Fibroblast of skin of back (primary cell): ENCODE measurements around the gene DUOX1.
"Not testable (repeated sequence)": the region's sequence is repeated elsewhere in the genome, so short reads cannot be mapped to it uniquely, and the experiment has no call there.

ENCODE experiments used
- DNase-seq: peaks from one replicate; pipeline ENCODE4 v3.0.0-alpha.2; 2013

DUOX1 gene

DNA sequence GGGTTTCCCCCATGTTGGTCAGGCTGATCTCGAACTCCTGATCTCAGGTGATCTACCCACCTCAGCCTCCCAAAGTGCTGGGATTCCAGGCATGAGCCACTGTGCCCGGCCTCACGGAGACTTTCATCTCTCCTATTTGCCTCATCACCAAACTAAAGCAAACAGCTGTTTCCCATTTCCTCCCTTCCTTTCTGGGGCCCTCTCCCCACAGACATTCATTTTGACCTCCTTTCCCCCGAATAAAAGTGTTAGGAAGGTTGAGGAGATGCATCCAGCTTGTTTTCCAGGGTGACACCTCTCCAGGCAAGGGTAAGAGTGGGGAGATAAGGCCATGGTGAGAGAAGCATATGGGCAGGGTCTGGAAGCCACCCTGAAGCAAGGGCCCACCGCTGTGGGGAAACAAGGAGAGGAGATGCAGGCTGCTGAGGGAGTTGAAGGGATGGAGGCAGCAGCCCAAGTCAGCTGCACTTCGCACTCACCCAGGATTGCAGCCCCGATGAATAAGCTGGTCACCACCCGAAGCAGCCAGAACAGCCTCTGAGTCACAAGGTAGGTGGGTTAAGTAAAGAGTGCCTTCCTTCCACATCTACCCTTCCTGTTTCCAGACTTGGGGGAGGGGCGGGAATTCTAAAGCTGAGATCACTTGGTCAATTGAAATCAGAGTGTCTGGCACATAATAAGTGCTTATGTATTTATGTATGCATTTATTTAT lies 7.9 kb upstream of the DUOX1 start:
- DNase-seq: peak; percentile 91

DNA sequence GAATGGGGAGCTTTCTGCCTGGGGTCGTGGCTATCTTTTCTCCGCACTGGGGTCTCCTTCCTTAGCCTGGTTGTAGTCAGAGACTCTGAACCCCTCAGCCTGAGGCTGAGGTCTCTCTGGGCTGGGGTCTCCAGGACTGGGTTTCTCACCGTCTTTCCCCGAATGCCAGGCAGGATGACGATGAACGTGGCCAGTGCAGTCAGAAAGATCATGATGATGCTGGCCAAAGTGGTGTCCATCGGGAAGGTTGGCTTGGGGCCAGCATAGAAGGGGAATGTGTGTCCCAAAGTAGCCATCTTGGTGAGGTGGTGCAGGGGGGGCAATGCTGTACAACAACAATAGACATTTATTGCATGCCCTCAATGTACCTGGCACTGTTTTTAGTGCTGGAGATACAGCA lies 7.1 kb upstream of the DUOX1 start:
- no peak for DNase-seq

DNA sequence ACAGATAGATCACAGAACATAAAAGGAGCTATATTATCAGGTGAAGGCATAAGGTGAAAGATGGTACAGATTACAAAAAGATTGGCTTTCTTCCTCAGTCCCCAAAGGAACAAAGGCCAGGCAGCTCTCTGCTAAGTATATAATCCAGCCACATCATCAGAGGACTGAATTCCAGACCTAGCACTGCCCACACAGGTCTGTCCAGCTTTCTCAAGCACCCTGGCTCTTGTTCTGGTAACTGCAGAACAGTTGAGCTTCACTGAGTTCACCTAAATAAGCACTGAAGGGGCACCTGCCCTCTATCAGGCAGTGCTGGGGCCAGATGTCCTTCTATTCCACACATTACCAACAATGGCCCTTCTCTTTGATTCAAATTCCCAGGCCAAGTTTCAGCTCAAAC lies 6.4 kb upstream of the DUOX1 start:
- DNase-seq: no peak

DNA sequence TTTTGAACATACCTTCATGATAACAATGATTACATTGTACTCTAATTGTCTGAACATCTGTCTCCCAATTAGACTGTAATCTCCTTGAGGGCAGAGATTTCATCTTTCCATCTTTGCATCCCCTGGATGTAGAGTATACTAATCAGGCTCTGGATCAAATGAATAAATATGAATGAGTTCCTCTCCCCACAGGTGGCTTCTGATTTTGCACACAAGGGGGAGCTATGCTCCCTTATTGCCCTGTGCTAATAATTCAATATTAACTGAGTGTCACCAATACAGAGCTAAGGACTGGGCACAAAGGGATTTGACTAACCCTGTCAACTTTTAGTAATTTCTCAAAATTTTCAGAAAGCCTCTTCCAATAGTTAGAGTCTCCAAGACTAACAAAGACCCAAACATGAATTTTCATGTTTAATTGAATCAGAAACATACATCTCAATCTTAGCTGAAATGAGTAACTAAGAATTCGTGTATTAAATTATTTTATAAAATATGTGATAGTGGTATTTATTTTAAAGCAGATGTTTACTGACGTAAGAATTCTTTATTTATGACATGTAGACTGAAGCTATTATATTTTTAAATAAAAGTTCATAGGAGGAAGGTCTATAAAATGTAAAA lies 3.1 kb upstream of the DUOX1 start:
- peak; percentile 24 for DNase-seq

DNA sequence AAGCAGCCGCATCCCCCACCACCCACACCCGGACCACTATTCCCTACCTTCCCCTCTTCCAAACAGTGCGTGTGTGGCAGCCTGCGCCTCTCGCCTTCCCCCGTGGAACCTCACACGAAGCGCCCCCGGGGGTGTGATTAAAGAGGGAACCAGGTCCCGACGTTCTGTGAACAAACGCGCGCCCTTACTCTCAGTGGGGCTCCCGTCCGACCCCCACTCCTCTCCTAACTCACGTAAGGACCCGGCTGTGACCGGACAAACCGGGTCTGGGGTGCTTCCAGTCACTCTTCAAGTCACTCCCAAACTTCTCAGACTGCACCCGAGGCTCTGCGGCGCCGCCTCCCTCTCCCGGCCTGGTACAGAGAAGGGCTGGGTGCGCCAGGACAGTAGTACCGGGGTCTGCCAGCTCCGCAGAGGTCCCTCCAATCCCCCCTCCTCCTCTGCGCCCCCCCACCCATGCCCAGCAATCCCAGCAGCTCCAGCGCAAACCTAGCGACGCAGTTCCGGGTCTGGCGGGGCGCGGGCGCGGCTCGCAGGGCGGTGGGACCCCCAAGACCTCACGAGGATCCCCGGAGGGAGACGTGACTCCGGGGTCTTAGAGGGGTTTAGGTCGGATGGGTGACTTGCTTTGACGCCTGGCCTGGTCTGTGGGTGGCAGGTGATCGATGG lies 689 bp upstream of the DUOX1 start:
- DNase-seq: no peak

DNA sequence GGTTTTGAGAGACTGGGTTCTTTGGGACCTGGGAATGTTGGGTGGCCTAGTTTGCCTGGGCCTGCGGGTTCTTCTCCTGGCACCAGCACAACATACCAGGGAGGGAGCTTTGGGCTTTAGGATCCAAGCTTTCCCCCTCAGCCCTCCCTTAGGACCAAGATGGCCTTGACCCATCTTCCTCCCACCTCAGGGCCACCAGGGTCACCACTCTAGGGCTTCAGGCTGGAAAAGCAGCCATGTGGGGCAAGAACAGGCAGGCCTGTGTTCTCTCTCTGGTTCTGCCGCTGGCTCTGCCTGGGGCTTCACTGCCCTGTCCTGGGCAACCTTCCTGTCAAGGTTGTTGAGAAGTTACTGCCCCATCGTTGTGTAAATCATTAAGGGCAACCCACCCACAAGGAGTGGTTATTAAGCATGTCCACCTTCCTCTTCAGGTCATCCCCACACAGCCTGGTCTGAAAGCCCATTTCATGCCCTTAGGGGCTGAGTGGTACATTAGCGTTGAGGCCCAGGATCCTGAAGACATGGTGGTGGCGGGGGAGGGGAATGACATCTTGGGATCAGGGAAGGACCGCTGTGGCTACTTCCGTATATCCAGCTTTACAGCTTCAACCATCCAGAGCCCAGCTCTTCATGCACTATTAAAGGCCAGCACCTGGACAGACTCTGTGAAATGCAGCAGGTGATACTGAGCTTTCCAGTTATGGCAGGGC lies 652 bp downstream of the DUOX1 start:
- DNase-seq: no peak

DNA sequence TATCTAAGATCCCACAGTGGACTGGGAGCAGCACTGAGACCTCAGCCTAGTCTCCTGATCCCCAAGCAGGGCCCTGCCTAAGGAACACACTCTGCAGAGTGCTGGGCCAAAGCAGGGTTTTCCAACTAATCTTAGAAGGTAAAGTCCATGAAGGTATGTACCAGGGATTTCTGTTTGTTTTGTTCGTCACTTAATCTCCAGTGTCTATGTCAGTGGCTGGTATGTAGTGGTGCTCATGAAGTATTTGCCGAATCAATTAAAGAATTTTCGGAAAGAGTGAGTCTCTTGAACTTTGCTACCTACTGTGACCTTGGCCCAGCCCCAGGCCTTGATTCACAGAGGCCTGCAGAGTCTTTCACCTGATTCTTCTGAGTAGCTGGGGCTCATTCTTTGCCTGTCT lies 1.7 kb downstream of the DUOX1 start:
- no peak for DNase-seq

DNA sequence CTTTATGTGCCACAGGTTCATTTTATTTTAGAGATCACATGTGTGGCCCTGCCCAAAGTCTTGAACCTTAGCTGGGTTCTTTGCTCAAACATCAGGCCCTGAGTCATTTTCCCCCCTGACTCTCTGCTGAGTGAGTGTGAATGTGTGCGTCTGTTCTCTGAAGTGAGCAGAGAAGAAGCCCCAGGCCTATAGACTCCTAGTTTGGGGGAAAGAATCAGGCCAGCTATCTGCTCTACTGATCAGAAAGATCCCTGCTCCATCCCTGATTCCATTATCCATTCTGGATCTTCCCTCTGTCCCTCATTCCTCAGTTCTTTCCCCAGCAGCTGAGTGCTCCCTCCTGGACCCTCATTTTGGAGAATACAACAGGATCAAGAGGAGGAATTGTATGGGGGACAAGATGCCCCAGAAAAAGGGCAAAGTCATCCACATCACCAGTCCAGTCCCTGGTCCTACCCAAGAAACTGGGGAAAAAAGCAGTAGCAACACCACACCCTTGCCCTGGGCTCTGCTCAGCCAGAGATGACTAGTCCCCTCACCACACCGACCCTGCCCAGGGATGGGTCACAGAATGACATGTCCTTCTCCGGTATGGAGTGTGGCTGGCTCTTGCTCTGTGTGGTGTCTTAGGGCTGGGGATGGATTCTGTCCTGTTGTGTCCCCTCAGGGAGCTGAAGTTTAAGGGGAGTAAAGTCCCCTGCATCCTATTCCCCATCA lies 3.2 kb downstream of the DUOX1 start:
- DNase-seq: no peak

DNA sequence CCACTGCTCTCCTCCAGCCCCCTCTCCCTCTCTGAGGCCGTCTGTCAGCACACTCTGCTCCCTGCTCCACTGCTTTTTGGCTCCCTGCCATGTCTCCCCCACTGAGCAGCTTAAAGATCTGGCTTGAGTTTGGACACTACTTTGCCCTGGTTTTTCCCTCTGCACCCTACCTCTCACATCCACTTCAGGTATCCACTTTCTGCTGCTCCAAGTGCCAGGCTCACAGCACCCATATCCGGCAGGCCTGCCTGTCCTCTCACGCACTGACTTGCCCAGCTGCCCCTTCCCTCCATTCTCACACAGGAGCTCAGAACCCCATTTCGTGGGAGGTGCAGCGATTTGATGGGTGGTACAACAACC lies 3.7 kb downstream of the DUOX1 start:
- no peak for DNase-seq

DNA sequence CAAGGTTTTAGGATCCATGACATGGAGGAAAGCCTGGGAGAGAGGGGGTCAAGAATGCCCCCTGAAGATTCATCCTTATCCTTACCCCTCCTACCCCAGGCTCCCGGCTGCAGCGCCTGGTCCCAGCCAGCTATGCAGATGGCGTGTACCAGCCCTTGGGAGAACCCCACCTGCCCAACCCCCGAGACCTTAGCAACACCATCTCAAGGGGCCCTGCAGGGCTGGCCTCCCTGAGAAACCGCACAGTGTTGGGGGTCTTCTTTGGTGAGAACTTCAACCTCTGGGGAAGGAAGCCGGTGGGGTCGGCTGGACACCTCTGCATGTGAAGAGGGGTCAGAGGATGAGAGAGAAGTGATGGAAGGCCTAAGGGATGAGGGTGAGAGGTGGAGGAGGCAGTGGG lies 4.3 kb downstream of the DUOX1 start:
- DNase-seq: no peak

DNA sequence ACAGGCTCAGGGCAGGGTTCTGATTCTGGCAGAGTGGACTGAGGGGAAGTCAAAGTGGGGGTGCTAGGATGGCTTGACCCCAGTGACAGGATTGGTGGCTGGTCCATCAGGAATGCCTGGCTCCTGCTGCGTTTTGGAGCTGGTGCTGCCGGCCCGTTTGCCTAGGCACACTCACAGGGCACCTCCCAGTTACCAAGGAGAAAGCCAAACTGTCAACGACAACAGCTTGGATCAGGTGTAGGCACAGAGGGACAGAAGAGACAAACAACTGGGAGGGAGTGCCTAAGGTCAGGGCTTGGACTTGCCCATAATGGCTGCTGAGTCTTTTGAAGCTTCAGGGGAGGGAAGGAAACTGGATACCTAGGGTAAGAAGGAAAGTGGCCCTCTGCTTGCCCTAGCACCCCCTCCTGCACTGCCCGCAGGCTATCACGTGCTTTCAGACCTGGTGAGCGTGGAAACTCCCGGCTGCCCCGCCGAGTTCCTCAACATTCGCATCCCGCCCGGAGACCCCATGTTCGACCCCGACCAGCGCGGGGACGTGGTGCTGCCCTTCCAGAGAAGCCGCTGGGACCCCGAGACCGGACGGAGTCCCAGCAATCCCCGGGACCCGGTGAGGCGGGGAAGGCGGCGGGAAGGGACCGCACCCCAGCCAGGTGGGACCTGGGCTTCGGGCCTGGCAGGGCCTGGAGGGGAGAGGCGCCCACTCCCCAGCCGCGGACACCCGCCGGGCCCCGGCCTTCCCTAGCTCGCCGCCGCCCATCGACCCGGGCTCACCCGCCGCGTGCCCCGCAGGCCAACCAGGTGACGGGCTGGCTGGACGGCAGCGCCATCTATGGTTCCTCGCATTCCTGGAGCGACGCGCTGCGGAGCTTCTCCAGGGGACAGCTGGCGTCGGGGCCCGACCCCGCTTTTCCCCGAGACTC lies 5.1 kb downstream of the DUOX1 start:
- no peak for DNase-seq

DNA sequence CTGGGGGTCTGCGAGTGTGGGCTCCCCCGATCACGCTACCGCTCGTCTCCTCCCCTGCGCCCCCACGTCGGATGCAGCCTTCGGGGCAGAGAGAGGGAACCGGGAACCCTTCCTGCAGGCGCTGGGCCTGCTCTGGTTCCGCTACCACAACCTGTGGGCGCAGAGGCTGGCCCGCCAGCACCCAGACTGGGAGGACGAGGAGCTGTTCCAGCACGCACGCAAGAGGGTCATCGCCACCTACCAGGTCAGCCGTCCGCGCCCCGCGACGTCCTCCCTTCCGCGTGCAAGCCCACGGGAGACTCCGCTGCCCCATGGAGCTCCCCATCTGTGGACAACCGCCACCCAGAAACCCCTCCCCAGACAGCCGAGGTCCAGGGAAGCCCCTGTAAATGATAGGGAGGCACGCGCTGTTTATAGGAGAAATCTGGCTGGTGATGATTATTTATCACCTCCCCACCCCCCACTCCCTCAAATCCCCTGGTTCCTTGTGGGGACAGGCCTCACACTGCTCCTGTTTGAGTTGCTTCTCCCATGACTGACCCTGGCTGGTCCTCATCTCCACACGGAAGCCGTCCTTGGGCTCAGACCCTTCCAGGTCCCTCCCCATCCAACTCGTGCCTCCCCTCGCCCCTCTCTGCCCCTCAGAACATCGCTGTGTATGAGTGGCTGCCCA lies 6.0 kb downstream of the DUOX1 start:
- DNase-seq: not testable (repeated sequence)

DNA sequence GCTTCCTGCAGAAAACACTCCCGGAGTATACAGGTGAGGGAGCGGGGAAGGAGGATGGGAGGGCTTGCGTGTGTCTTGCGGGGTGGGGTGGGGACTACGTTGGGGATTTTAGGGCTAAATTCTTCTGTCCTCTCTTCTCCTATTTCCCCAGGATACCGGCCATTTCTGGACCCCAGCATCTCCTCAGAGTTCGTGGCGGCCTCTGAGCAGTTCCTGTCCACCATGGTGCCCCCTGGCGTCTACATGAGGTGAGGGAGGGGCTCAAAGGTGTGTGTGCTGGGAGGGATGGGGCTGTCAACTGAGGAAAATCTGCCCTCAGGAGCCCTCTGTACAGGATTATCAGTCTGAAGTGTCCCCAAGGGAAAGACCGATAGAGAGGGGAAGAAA lies 6.6 kb downstream of the DUOX1 start:
- DNase-seq: no peak

DNA sequence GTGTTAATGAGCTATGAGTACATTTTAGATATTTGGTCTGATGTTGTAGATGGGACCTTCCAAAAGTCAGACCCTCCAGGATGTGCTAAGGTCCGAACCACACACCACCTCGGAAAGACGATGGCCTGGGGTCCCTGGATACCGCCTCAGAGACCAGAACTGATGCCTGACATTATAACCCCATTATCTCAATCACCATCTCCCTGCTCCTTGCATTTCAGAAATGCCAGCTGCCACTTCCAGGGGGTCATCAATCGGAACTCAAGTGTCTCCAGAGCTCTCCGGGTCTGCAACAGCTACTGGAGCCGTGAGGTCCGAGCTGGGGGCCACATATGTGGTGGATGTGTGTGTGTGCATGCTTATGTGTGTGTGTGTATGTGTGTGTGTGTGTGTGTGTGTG lies 7.9 kb downstream of the DUOX1 start:
- DNase-seq: no peak

DNA sequence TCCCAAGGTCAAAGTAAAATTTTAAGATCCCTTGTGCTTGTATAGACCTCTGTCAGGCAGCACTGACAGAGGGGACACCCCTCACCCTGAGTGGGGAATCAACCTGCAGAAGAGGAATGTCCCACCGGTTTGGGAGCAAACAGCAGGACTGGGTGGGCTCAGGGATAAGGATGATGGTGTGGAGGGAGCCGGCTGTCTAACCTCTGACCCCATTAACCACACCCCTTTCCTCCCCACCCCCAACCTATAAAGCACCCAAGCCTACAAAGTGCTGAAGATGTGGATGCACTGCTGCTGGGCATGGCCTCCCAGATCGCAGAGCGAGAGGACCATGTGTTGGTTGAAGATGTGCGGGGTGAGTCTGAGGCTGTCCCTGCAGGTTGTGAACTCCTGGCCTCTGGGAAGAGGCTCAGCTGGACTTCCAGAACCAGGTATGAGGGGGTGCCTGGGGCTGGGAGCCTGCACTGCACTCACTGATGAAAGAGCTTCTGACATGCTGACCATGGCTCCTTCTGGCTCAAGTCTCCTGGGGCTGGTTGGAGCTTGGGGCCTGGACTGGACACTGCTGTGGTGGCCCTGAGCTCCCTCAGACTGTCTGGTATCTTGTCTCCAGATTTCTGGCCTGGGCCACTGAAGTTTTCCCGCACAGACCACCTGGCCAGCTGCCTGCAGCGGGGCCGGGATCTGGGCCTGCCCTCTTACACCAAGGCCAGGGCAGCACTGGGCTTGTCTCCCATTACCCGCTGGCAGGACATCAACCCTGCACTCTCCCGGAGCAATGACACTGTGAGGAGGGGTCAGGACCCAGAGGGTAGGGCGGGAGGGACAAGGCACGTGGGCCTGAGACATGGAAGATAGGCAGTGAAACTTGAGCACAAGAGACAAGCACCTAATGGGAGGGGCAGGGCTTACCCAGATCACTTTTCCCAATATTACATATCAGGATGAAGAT lies 9.3 kb downstream of the DUOX1 start:
- no peak for DNase-seq

DNA sequence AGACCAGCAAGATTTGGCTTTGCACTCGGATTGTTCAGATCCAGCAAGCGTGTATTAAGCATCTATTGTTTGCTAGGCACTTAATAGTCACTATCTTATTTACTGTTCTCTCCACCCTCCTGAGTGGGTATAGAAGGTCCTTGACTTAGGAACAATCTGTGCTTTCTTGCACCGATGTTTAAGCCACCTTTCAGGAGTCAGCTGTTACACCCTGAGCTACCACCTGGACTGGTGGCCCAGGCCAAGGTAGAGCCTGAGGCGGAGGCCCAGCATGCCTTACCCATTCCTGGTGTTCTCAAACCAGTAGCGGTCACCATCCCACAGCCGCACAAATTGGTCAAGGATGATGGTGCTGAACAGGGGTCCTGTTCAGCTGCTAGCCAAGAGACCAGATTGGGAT lies 10.0 kb downstream of the DUOX1 start:
- no peak for DNase-seq

DNA sequence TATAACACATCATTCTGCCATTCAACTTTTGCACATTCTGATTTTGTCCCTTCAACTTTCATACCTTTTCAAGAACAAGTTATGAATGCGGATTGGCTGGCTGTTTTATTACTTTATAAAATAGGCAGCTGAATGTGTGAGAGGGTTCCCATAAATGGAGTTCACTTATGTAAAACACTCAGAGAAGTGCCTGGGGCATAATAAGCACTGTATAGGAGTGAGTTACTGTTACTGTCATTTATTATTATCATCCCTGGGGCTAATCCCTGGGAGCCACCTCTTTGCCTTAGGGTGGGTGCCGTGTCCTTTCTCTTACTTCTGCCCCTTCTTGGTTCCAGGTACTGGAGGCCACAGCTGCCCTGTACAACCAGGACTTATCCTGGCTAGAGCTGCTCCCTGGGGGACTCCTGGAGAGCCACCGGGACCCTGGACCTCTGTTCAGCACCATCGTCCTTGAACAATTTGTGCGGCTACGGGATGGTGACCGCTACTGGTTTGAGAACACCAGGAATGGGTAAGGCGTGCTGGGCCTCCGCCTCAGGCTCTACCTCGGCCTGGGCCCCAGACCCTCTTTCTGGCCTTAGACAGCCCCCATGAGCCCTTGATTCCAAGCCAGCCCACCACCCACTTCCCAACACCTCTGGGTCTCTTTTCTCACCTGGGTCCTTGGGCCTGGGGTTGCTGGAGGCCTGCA lies 10.9 kb downstream of the DUOX1 start:
- no peak for DNase-seq

DNA sequence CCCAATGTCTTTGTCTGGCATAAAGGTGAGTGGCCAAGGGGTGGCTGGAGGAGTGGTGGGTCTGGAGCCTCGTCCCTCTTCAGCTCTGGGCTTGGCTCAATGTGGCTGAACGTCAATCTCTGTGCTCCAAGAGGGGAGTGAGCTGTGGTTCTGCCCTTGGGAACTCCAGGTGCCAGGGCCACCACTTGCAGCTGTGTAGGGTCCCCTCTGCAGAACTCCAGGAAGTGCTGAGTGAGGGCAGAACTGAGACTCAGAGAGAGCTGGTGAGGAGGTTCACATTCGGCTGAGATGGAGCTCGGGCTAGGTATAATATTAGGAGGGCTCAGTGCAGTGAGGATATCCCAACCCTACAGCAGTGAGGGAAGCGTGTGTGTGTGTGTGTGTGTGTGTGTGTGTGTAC lies 11.6 kb downstream of the DUOX1 start:
- DNase-seq: no peak

DNA sequence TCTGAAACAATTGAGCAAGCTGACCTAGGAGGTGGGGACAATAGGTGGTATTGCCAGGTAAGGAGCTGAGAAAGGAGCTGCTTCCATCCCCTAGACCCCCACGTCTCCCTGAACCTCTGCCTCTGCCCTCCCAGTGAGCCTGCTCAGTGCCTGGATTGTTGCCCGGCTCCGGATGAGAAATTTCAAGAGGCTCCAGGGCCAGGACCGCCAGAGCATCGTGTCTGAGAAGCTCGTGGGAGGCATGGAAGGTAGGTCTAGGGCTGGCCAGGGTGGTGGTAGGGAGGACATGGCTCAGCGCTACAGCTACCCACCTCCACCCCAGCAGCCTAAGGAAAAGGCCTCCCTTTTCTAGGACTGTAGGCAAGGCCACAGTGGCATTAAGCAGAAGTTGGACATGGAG lies 13.3 kb downstream of the DUOX1 start:
- no peak for DNase-seq
